Measurements from ENCODE around the gene MSI2.

Gene MSI2

GRCh38 chr17:57444682-57445450 lies 188.5 kb downstream of the MSI2 start:
- DNase-seq = no peak

- no peak for DNase-seq
Observed at GRCh38 chr17:57445772-57446472, 189.6 kb downstream of the MSI2 start.

- no peak for DNase-seq
Observed at GRCh38 chr17:57447357-57447989, 191.2 kb downstream of the MSI2 start.

GRCh38 chr17:57447990-57448758 lies 191.9 kb downstream of the MSI2 start:
- no peak for DNase-seq

GRCh38 chr17:57448759-57449283 lies 192.5 kb downstream of the MSI2 start:
- DNase-seq = no peak

GRCh38 chr17:57451191-57451590 lies 194.9 kb downstream of the MSI2 start:
- DNase-seq = no peak

- no peak for DNase-seq
Observed at GRCh38 chr17:57451643-57452042, 195.3 kb downstream of the MSI2 start.

- no peak for DNase-seq
Observed at GRCh38 chr17:57453841-57454425, 197.6 kb downstream of the MSI2 start.

- no peak for DNase-seq
Observed at GRCh38 chr17:57454729-57455062, 198.4 kb downstream of the MSI2 start.

- peak in 3 of 6 experiments; percentile 20 to 60 (median 45) for DNase-seq
Observed at GRCh38 chr17:57455063-57455914, 199.0 kb downstream of the MSI2 start.

- DNase-seq = no peak
Observed at GRCh38 chr17:57456622-57457021, 200.3 kb downstream of the MSI2 start.

GRCh38 chr17:57457188-57457587 lies 200.9 kb downstream of the MSI2 start:
- DNase-seq = no peak

GRCh38 chr17:57458718-57459285 lies 202.5 kb downstream of the MSI2 start:
- no peak for DNase-seq

GRCh38 chr17:57459286-57459915 lies 203.1 kb downstream of the MSI2 start:
- no peak for DNase-seq

GRCh38 chr17:57461082-57461481 lies 204.8 kb downstream of the MSI2 start:
- no peak for DNase-seq

GRCh38 chr17:57462007-57462579 lies 205.8 kb downstream of the MSI2 start:
- DNase-seq = no peak

GRCh38 chr17:57463103-57463885 lies 207.0 kb downstream of the MSI2 start:
- DNase-seq = no peak

- DNase-seq = no peak
Observed at GRCh38 chr17:57464191-57464864, 208.0 kb downstream of the MSI2 start.

GRCh38 chr17:57465610-57466009 lies 209.3 kb downstream of the MSI2 start:
- DNase-seq = no peak

Data from stimulated activated naive CD4-positive, alpha-beta T cell (primary cell).